ENCODE results near the gene GPATCH1. TPM values are rescaled to one million over a fixed set of nuclear protein-coding genes. Genes with fewer than 3 reads are reported as not detected.

GPATCH1 gene
- total and polyA plus RNA-seq, 2 of the 8 experiments (the other 6 are each of a cell fraction or from before 2014, with no cell fraction given), result 4.3 to 8.2 TPM

DNA sequence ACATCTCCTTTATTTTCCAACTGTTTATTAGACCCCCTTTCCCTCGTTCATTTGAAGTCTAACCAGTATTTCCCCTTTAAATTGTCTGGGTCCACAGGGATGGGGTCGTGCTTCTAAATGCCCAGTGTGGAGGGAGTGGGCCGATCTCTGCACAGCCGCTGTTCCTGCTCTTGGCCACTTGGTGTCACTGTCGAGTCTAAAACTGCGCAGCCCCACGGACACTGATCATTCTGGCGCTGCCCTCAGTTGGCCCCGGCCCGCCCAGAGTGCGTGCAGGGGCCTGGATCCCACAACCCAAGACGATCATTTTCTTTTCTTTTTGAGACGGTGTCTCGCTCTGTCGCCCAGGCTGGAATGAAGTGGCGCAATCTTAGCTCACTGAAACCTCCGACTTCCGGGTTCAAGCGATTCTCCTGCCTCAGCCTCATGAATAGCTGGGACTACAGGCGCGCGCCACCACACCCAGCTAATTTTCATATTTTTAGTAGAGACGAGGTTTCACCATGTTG, 63.0 kb downstream of the GPATCH1 start:
- no peak overlapping the region for H4K8ac ChIP-seq (ENCODE audit: extremely low read depth, insufficient read depth, low read length)
- CTCF ChIA-PET (ENCODE audit: partially characterized antibody), result interaction anchor here (0.6 to 1.7 kb wide), 28 partner anchors 9 to 1113 kb away, joined by 3 to 25 read pairs (median 4); partner anchors contain the start of gene WDR88
- H3K27me3 ChIP-seq (replicated peaks in 1 of 4; ENCODE audit: control insufficient read depth in 3 of 4, extremely low read depth in 1 of 4, insufficient read depth in 3 of 4, low read length in 3 of 4), result no peaks in the 10 kb centered on the region
- no peak overlapping the region for H4K5ac ChIP-seq (ENCODE audit: insufficient read length, low read depth, low read length)
- no peaks in the 10 kb centered on the region for H3K9me3 ChIP-seq (ENCODE audit: insufficient read depth in 2 of 2, low read depth in 1 of 2, low read length in 1 of 2)
- no peaks in the 10 kb centered on the region for H3K79me2 ChIP-seq (ENCODE audit: control insufficient read depth in 1 of 2, insufficient read depth in 2 of 2, low read length in 2 of 2)
- no peak overlapping the region for H3K27ac ChIP-seq (ENCODE audit: low read depth, low read length)
- H2BK12ac ChIP-seq (ENCODE audit: low read depth, low read length), result no peak overlapping the region
- H2BK15ac ChIP-seq (ENCODE audit: low read length), result no peak overlapping the region
- H2BK20ac ChIP-seq (ENCODE audit: low read length), result no peak overlapping the region
- POLR2A ChIA-PET (ENCODE audit: partially characterized antibody), result interaction anchor here (0.8 to 1.4 kb wide), 2 partner anchors 11 to 40 kb away, joined by 3 to 8 read pairs; no protein-coding TSS in a partner anchor
- H3K4ac ChIP-seq (replicated peaks; ENCODE audit: insufficient read length, low read depth, low read length), result no peak overlapping the region
- H3K18ac ChIP-seq (ENCODE audit: extremely low read depth, low read length), result no peak overlapping the region
- H3K9ac ChIP-seq (replicated peaks in 1 of 4; ENCODE audit: extremely low read depth in 1 of 4, low read depth in 3 of 4, low read length in 3 of 4), result no peak overlapping the region
- H4K91ac ChIP-seq (replicated peaks; ENCODE audit: insufficient read length, low read length), result no peak overlapping the region
- no peak overlapping the region for H3K14ac ChIP-seq (ENCODE audit: insufficient read length)
- H3K56ac ChIP-seq (replicated peaks; ENCODE audit: insufficient read length, low read depth, low read length), result no peak overlapping the region
- no peak overlapping the region for H2BK120ac ChIP-seq (replicated peaks; ENCODE audit: low read depth, low read length)
- no peak overlapping the region for H2AFZ ChIP-seq (ENCODE audit: low read length)
- no peak overlapping the region for H2AK5ac ChIP-seq (ENCODE audit: low read depth, low read length)
- FAIRE-seq (no peak), DNase-seq (ENCODE audit: low read depth in 1 of 2, low spot score in 2 of 2) (peak in 1 of 2 experiments; percentile 78)
- H3K23me2 ChIP-seq (ENCODE audit: low read depth, low read length), result no peaks in the 10 kb centered on the region; the same call in 1 of the 2 replicates
- no peaks in the 10 kb centered on the region for H4K20me1 ChIP-seq (replicated peaks in 1 of 2; ENCODE audit: control insufficient read depth in 1 of 2, insufficient read depth in 2 of 2, low read length in 2 of 2)
- H3K4me1 ChIP-seq (replicated peaks in 1 of 4; ENCODE audit: control insufficient read depth in 3 of 4, insufficient read depth in 4 of 4, low read length in 3 of 4), result peaks cover 0 to 2% (median 0%) of the 10 kb centered on the region in 4 experiments; a peak in 1 of 7 replicates
- no peaks in the 10 kb centered on the region for H3K79me1 ChIP-seq (ENCODE audit: low read depth, low read length)
- H3K23ac ChIP-seq (ENCODE audit: insufficient read length), result no peak overlapping the region
- no peak overlapping the region for H2BK5ac ChIP-seq (ENCODE audit: low read depth, low read length)
- WGBS, 2 experiments (ENCODE audit: extremely low coverage in 1 of 2, insufficient coverage in 1 of 2, insufficient read length in 1 of 2, insufficient replicate concordance in 2 of 2, low coverage in 1 of 2, low lambda C conversion rate in 2 of 2, missing lambda C conversion rate in 1 of 2), result 44% methylated on average over 23 of the region's 23 CpGs; no CpG with 5 or more reads in 1 of the 2 experiments
- H3K4me3 ChIP-seq (ENCODE audit: extremely low read depth in 1 of 4, insufficient read depth in 2 of 4, low read depth in 3 of 4, low read length in 4 of 4), result no peak overlapping the region
- H3K36me3 ChIP-seq (ENCODE audit: control insufficient read depth in 2 of 4, insufficient read depth in 4 of 4, low read length in 3 of 4), result no peaks in the 10 kb centered on the region
- H3K4me2 ChIP-seq (ENCODE audit: insufficient read depth in 1 of 2, low read depth in 2 of 2, low read length in 2 of 2), result no peak overlapping the region
- TF ChIP-seq RAD21 (IDR thresholded peaks at IDR 0.05 in 1 of 2, conservative IDR thresholded peaks at IDR 0.05 in 1 of 2; ENCODE audit: low read depth in 2 of 2, low read length in 2 of 2) (peak; percentile 86), TCF12 (IDR thresholded peaks at IDR 0.05; ENCODE audit: low read depth, low read length) (no peak), KDM1A (IDR thresholded peaks at IDR 0.05; ENCODE audit: borderline replicate concordance, low read length) (no peak), POLR2AphosphoS5 (IDR thresholded peaks at IDR 0.05; ENCODE audit: low read depth, low read length) (no peak), KDM5A (IDR thresholded peaks at IDR 0.05; ENCODE audit: low read length) (no peak), EZH2 (IDR thresholded peaks at IDR 0.05; ENCODE audit: low read depth, low read length, severe bottlenecking) (no peak), GTF2F1 (IDR thresholded peaks at IDR 0.05; ENCODE audit: borderline replicate concordance, low read depth, low read length) (no peak), ZNF274 (IDR thresholded peaks at IDR 0.05; ENCODE audit: borderline replicate concordance, extremely low read depth, low read length) (no peak), PHF8 (conservative IDR thresholded peaks at IDR 0.05; ENCODE audit: low read depth, low read length) (no peak), NRF1 (IDR thresholded peaks at IDR 0.05; ENCODE audit: low read depth, low read length) (no peak), SIN3A (conservative IDR thresholded peaks at IDR 0.05 in 1 of 2, IDR thresholded peaks at IDR 0.05 in 1 of 2; ENCODE audit: low read depth in 1 of 2, low read length in 2 of 2) (no peak)
- TF ChIP-seq, protein P1, sequence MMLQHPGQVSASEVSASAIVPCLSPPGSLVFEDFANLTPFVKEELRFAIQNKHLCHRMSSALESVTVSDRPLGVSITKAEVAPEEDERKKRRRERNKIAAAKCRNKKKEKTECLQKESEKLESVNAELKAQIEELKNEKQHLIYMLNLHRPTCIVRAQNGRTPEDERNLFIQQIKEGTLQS (IDR thresholded peaks at IDR 0.05; ENCODE audit: insufficient read depth, low read depth, low read length), result no peak
